T-helper 2 cell treated with Interferon-gamma antibody and Interleukin-4, amounts not matched to agents 5 μg/mL and 100 μg/mL, for 36 hours (primary cell): Measurements from ENCODE around the gene LRMDA.
"Not testable (repeated sequence)": the region's sequence is repeated elsewhere in the genome, so short reads cannot be mapped to it uniquely, and the experiment has no call there.

Experiments used
- DNase-seq: peaks from one replicate; pipeline ENCODE4 v3.0.0; 2021; ENCODE audit warnings: low spot score
- H3K27ac Mint-ChIP-seq: one replicate; pipeline ENCODE4 v1.8.0; 2021; ENCODE audit warnings: mild to moderate bottlenecking, mixed read lengths
- H3K27me3 Mint-ChIP-seq: one replicate; pipeline ENCODE4 v1.8.0; 2021; ENCODE audit warnings: low read depth, mixed read lengths
- H3K36me3 Mint-ChIP-seq: one replicate; pipeline ENCODE4 v1.8.0; 2021; ENCODE audit warnings: low read depth, mixed read lengths
- H3K4me1 Mint-ChIP-seq: one replicate; pipeline ENCODE4 v1.8.0; 2021; ENCODE audit warnings: low read depth, mixed read lengths
- H3K4me3 Mint-ChIP-seq: one replicate; pipeline ENCODE4 v1.8.0; 2022; ENCODE audit warnings: mild to moderate bottlenecking, moderate library complexity, mixed read lengths
- H3K9me3 Mint-ChIP-seq: one replicate; pipeline ENCODE4 v1.8.0; 2021; ENCODE audit warnings: mixed read lengths

Gene LRMDA

GRCh38 chr10:75592791-75593643 lies 161.6 kb downstream of the LRMDA start:
- DNase-seq = no peak
- no peaks in the 10 kb centered on the region for H3K9me3 Mint-ChIP-seq
- no peaks in the 10 kb centered on the region for H3K36me3 Mint-ChIP-seq
- H3K27ac Mint-ChIP-seq = no peak overlapping the region
- H3K4me3 Mint-ChIP-seq = no peak overlapping the region
- no peaks in the 10 kb centered on the region for H3K4me1 Mint-ChIP-seq
- no peaks in the 10 kb centered on the region for H3K27me3 Mint-ChIP-seq

- no peak overlapping the region for H3K4me3 Mint-ChIP-seq
- no peaks in the 10 kb centered on the region for H3K27me3 Mint-ChIP-seq
- no peak overlapping the region for H3K27ac Mint-ChIP-seq
- DNase-seq = no peak
- no peaks in the 10 kb centered on the region for H3K4me1 Mint-ChIP-seq
- no peaks in the 10 kb centered on the region for H3K9me3 Mint-ChIP-seq
- H3K36me3 Mint-ChIP-seq = no peaks in the 10 kb centered on the region
Measured at GRCh38 chr10:75593692-75594556, 162.5 kb downstream of the LRMDA start.

- Mint-ChIP-seq H3K36me3 (no peaks in the 10 kb centered on the region), H3K27me3 (peaks cover 2% of the 10 kb centered on the region), H3K9me3 (no peaks in the 10 kb centered on the region), H3K4me1 (no peaks in the 10 kb centered on the region), H3K27ac (no peak overlapping the region), H3K4me3 (no peak overlapping the region)
- DNase-seq = no peak
Measured at GRCh38 chr10:75596930-75597620, 165.7 kb downstream of the LRMDA start.

GRCh38 chr10:75597773-75598440 lies 166.5 kb downstream of the LRMDA start:
- Mint-ChIP-seq H3K36me3 (no peaks in the 10 kb centered on the region), H3K4me3 (no peak overlapping the region), H3K27me3 (peaks cover 3% of the 10 kb centered on the region), H3K27ac (no peak overlapping the region), H3K4me1 (no peaks in the 10 kb centered on the region), H3K9me3 (no peaks in the 10 kb centered on the region)
- DNase-seq = no peak

GRCh38 chr10:75598998-75599397 lies 167.6 kb downstream of the LRMDA start:
- Mint-ChIP-seq H3K27me3 (peaks cover 4% of the 10 kb centered on the region), H3K9me3 (no peaks in the 10 kb centered on the region), H3K27ac (no peak overlapping the region), H3K4me3 (no peak overlapping the region), H3K36me3 (no peaks in the 10 kb centered on the region), H3K4me1 (no peaks in the 10 kb centered on the region)
- DNase-seq = no peak

GRCh38 chr10:75599875-75600648 lies 168.6 kb downstream of the LRMDA start:
- DNase-seq = no peak
- Mint-ChIP-seq H3K27ac (no peak overlapping the region), H3K4me1 (no peaks in the 10 kb centered on the region), H3K9me3 (no peaks in the 10 kb centered on the region), H3K27me3 (peaks cover 4% of the 10 kb centered on the region), H3K36me3 (no peaks in the 10 kb centered on the region), H3K4me3 (no peak overlapping the region)

- Mint-ChIP-seq H3K4me3 (no peak overlapping the region), H3K4me1 (no peaks in the 10 kb centered on the region), H3K9me3 (no peaks in the 10 kb centered on the region), H3K27ac (no peak overlapping the region), H3K36me3 (no peaks in the 10 kb centered on the region), H3K27me3 (peaks cover 4% of the 10 kb centered on the region)
- no peak for DNase-seq
Measured at GRCh38 chr10:75600833-75601232, 169.4 kb downstream of the LRMDA start.

- Mint-ChIP-seq H3K9me3 (no peaks in the 10 kb centered on the region), H3K36me3 (no peaks in the 10 kb centered on the region), H3K27ac (no peak overlapping the region), H3K4me3 (no peak overlapping the region), H3K27me3 (peaks cover 4% of the 10 kb centered on the region), H3K4me1 (no peaks in the 10 kb centered on the region)
- no peak for DNase-seq
Measured at GRCh38 chr10:75602341-75602740, 170.9 kb downstream of the LRMDA start.

- DNase-seq = no peak
- no peaks in the 10 kb centered on the region for H3K9me3 Mint-ChIP-seq
- H3K4me1 Mint-ChIP-seq = no peaks in the 10 kb centered on the region
- no peak overlapping the region for H3K27ac Mint-ChIP-seq
- peaks cover 4% of the 10 kb centered on the region for H3K27me3 Mint-ChIP-seq
- H3K36me3 Mint-ChIP-seq = no peaks in the 10 kb centered on the region
- H3K4me3 Mint-ChIP-seq = no peak overlapping the region
Measured at GRCh38 chr10:75605096-75605495, 173.7 kb downstream of the LRMDA start.

- H3K4me1 Mint-ChIP-seq, H3K9me3 Mint-ChIP-seq: not testable (repeated sequence)
Measured at GRCh38 chr10:75605795-75606194, 174.4 kb downstream of the LRMDA start.

GRCh38 chr10:75606203-75606779 lies 174.9 kb downstream of the LRMDA start:
- H3K36me3 Mint-ChIP-seq = no peaks in the 10 kb centered on the region
- no peaks in the 10 kb centered on the region for H3K9me3 Mint-ChIP-seq
- peaks cover 2% of the 10 kb centered on the region for H3K27me3 Mint-ChIP-seq
- DNase-seq = no peak
- H3K4me1 Mint-ChIP-seq = no peaks in the 10 kb centered on the region
- no peak overlapping the region for H3K4me3 Mint-ChIP-seq
- no peak overlapping the region for H3K27ac Mint-ChIP-seq

More at GRCh38 chr10:75605795-75606194, 174.4 kb downstream of the LRMDA start:
- H3K4me3 Mint-ChIP-seq, DNase-seq, H3K27ac Mint-ChIP-seq, H3K27me3 Mint-ChIP-seq, H3K36me3 Mint-ChIP-seq: not testable (repeated sequence)

- H3K4me3 Mint-ChIP-seq = no peak overlapping the region
- no peaks in the 10 kb centered on the region for H3K9me3 Mint-ChIP-seq
- peaks cover 2% of the 10 kb centered on the region for H3K27me3 Mint-ChIP-seq
- H3K27ac Mint-ChIP-seq = no peak overlapping the region
- no peaks in the 10 kb centered on the region for H3K36me3 Mint-ChIP-seq
- DNase-seq = no peak
- no peaks in the 10 kb centered on the region for H3K4me1 Mint-ChIP-seq
Measured at GRCh38 chr10:75607576-75607975, 176.2 kb downstream of the LRMDA start.

- Mint-ChIP-seq H3K27me3 (peaks cover 6% of the 10 kb centered on the region), H3K4me1 (no peaks in the 10 kb centered on the region), H3K27ac (no peak overlapping the region), H3K9me3 (no peaks in the 10 kb centered on the region), H3K36me3 (no peaks in the 10 kb centered on the region), H3K4me3 (no peak overlapping the region)
- no peak for DNase-seq
Measured at GRCh38 chr10:75610183-75610582, 178.8 kb downstream of the LRMDA start.
